ENCODE measurements around the gene CCDC88C.
A peak's percentile ranks its signal among the peaks of the same experiment; 100 is the strongest.

The CCDC88C gene

GRCh38 chr14:91258011-91258618, 159.5 kb downstream of the CCDC88C start:
- H3K79me2 ChIP-seq (ENCODE audit: control insufficient read depth, insufficient read depth, low read length, unreplicated experiment), result no peaks in the 10 kb centered on the region
- no peak overlapping the region for H3K4me3 ChIP-seq (ENCODE audit: low read depth, low read length)
- H3K27ac ChIP-seq (ENCODE audit: low read depth, low read length), result no peak overlapping the region
- peak overlapping the region; percentile 22 for H2AFZ ChIP-seq (ENCODE audit: low read length, unreplicated experiment)
- H3K4me1 ChIP-seq (ENCODE audit: control insufficient read depth, insufficient read depth, low read length, unreplicated experiment), result peaks cover 4% of the 10 kb centered on the region
- no peaks in the 10 kb centered on the region for H3K36me3 ChIP-seq (ENCODE audit: insufficient read depth, low read length)
- H3K27me3 ChIP-seq (ENCODE audit: insufficient read depth, low read length), result no peaks in the 10 kb centered on the region

GRCh38 chr14:91257328-91258010, 160.2 kb downstream of the CCDC88C start:
- no peaks in the 10 kb centered on the region for H3K79me2 ChIP-seq (ENCODE audit: control insufficient read depth, insufficient read depth, low read length, unreplicated experiment)

GRCh38 chr14:91256661-91257060, 161.0 kb downstream of the CCDC88C start:
- no peak overlapping the region for H3K4me3 ChIP-seq (ENCODE audit: low read depth, low read length)
- no peaks in the 10 kb centered on the region for H3K79me2 ChIP-seq (ENCODE audit: control insufficient read depth, insufficient read depth, low read length, unreplicated experiment)
- no peaks in the 10 kb centered on the region for H3K27me3 ChIP-seq (ENCODE audit: insufficient read depth, low read length)
- no peak overlapping the region for H2AFZ ChIP-seq (ENCODE audit: low read length, unreplicated experiment)
- no peak overlapping the region for H3K27ac ChIP-seq (ENCODE audit: low read depth, low read length)
- no peaks in the 10 kb centered on the region for H3K36me3 ChIP-seq (ENCODE audit: insufficient read depth, low read length)
- peaks cover 7% of the 10 kb centered on the region for H3K4me1 ChIP-seq (ENCODE audit: control insufficient read depth, insufficient read depth, low read length, unreplicated experiment)

More at GRCh38 chr14:91257328-91258010, 160.2 kb downstream of the CCDC88C start:
- no peak overlapping the region for H2AFZ ChIP-seq (ENCODE audit: low read length, unreplicated experiment)
- H3K36me3 ChIP-seq (ENCODE audit: insufficient read depth, low read length), result no peaks in the 10 kb centered on the region
- H3K4me1 ChIP-seq (ENCODE audit: control insufficient read depth, insufficient read depth, low read length, unreplicated experiment), result peaks cover 7% of the 10 kb centered on the region
- no peak overlapping the region for H3K27ac ChIP-seq (ENCODE audit: low read depth, low read length)
- no peak overlapping the region for H3K4me3 ChIP-seq (ENCODE audit: low read depth, low read length)
- no peaks in the 10 kb centered on the region for H3K27me3 ChIP-seq (ENCODE audit: insufficient read depth, low read length)

- Histone ChIP-seq H3K4me3 (ENCODE audit: low read depth, low read length) (no peak overlapping the region), H2AFZ (ENCODE audit: low read length, unreplicated experiment) (no peak overlapping the region), H3K27ac (ENCODE audit: low read depth, low read length) (no peak overlapping the region), H3K27me3 (ENCODE audit: insufficient read depth, low read length) (no peaks in the 10 kb centered on the region), H3K79me2 (ENCODE audit: control insufficient read depth, insufficient read depth, low read length, unreplicated experiment) (no peaks in the 10 kb centered on the region), H3K36me3 (ENCODE audit: insufficient read depth, low read length) (no peaks in the 10 kb centered on the region), H3K4me1 (ENCODE audit: control insufficient read depth, insufficient read depth, low read length, unreplicated experiment) (peaks cover 7% of the 10 kb centered on the region)
Measured at GRCh38 chr14:91255026-91255695, 162.5 kb downstream of the CCDC88C start.

GRCh38 chr14:91254461-91254860, 163.2 kb downstream of the CCDC88C start:
- Histone ChIP-seq H3K36me3 (ENCODE audit: insufficient read depth, low read length) (no peaks in the 10 kb centered on the region), H3K27ac (ENCODE audit: low read depth, low read length) (no peak overlapping the region), H3K27me3 (ENCODE audit: insufficient read depth, low read length) (no peaks in the 10 kb centered on the region), H2AFZ (ENCODE audit: low read length, unreplicated experiment) (no peak overlapping the region), H3K4me3 (ENCODE audit: low read depth, low read length) (no peak overlapping the region), H3K79me2 (ENCODE audit: control insufficient read depth, insufficient read depth, low read length, unreplicated experiment) (no peaks in the 10 kb centered on the region), H3K4me1 (ENCODE audit: control insufficient read depth, insufficient read depth, low read length, unreplicated experiment) (peaks cover 7% of the 10 kb centered on the region)

GRCh38 chr14:91253795-91254323, 163.8 kb downstream of the CCDC88C start:
- Histone ChIP-seq H3K4me3 (ENCODE audit: low read depth, low read length) (peak overlapping the region; percentile 76), H3K27ac (ENCODE audit: low read depth, low read length) (no peak overlapping the region), H2AFZ (ENCODE audit: low read length, unreplicated experiment) (peak overlapping the region; percentile 73), H3K27me3 (ENCODE audit: insufficient read depth, low read length) (no peaks in the 10 kb centered on the region), H3K79me2 (ENCODE audit: control insufficient read depth, insufficient read depth, low read length, unreplicated experiment) (no peaks in the 10 kb centered on the region), H3K36me3 (ENCODE audit: insufficient read depth, low read length) (no peaks in the 10 kb centered on the region), H3K4me1 (ENCODE audit: control insufficient read depth, insufficient read depth, low read length, unreplicated experiment) (peaks cover 7% of the 10 kb centered on the region)

- no peak overlapping the region for H3K27ac ChIP-seq (ENCODE audit: low read depth, low read length)
- H3K4me1 ChIP-seq (ENCODE audit: control insufficient read depth, insufficient read depth, low read length, unreplicated experiment), result peaks cover 7% of the 10 kb centered on the region
- no peaks in the 10 kb centered on the region for H3K79me2 ChIP-seq (ENCODE audit: control insufficient read depth, insufficient read depth, low read length, unreplicated experiment)
- H3K4me3 ChIP-seq (ENCODE audit: low read depth, low read length), result peak overlapping the region; percentile 76
- no peaks in the 10 kb centered on the region for H3K36me3 ChIP-seq (ENCODE audit: insufficient read depth, low read length)
- peak overlapping the region; percentile 73 for H2AFZ ChIP-seq (ENCODE audit: low read length, unreplicated experiment)
- H3K27me3 ChIP-seq (ENCODE audit: insufficient read depth, low read length), result no peaks in the 10 kb centered on the region
Measured at GRCh38 chr14:91252871-91253794, 164.5 kb downstream of the CCDC88C start.

GRCh38 chr14:91250912-91251311, 166.7 kb downstream of the CCDC88C start:
- H3K4me1 ChIP-seq (ENCODE audit: control insufficient read depth, insufficient read depth, low read length, unreplicated experiment), result peaks cover 7% of the 10 kb centered on the region
- H3K4me3 ChIP-seq (ENCODE audit: low read depth, low read length), result no peak overlapping the region
- no peak overlapping the region for H2AFZ ChIP-seq (ENCODE audit: low read length, unreplicated experiment)
- no peaks in the 10 kb centered on the region for H3K27me3 ChIP-seq (ENCODE audit: insufficient read depth, low read length)
- no peaks in the 10 kb centered on the region for H3K36me3 ChIP-seq (ENCODE audit: insufficient read depth, low read length)
- H3K27ac ChIP-seq (ENCODE audit: low read depth, low read length), result no peak overlapping the region
- no peaks in the 10 kb centered on the region for H3K79me2 ChIP-seq (ENCODE audit: control insufficient read depth, insufficient read depth, low read length, unreplicated experiment)

GRCh38 chr14:91249841-91250616, 167.6 kb downstream of the CCDC88C start:
- peaks cover 9% of the 10 kb centered on the region for H3K4me1 ChIP-seq (ENCODE audit: control insufficient read depth, insufficient read depth, low read length, unreplicated experiment)
- no peak overlapping the region for H3K4me3 ChIP-seq (ENCODE audit: low read depth, low read length)
- no peak overlapping the region for H3K27ac ChIP-seq (ENCODE audit: low read depth, low read length)
- no peaks in the 10 kb centered on the region for H3K79me2 ChIP-seq (ENCODE audit: control insufficient read depth, insufficient read depth, low read length, unreplicated experiment)
- H2AFZ ChIP-seq (ENCODE audit: low read length, unreplicated experiment), result no peak overlapping the region
- no peaks in the 10 kb centered on the region for H3K27me3 ChIP-seq (ENCODE audit: insufficient read depth, low read length)
- no peaks in the 10 kb centered on the region for H3K36me3 ChIP-seq (ENCODE audit: insufficient read depth, low read length)
